Measurements from ENCODE around the gene KLRF2.
"Not testable (repeated sequence)": the region's sequence is repeated elsewhere in the genome, so short reads cannot be mapped to it uniquely, and the experiment has no call there.

Gene KLRF2

GRCh38 chr12:9868951-9869306, 12.4 kb upstream of the KLRF2 start:
- DNase-seq (ENCODE audit: low read depth): no peak
- H3K4me3 ChIP-seq (ENCODE audit: control insufficient read depth, low read depth, low read length): peak overlapping the region; percentile 47
- no peak for TF ChIP-seq CTCF (IDR thresholded peaks at IDR 0.05; ENCODE audit: control insufficient read depth, insufficient read depth, low read depth, low read length, missing control alignments)

GRCh38 chr12:9869307-9870161, 11.8 kb upstream of the KLRF2 start, which contains the start of gene CLEC2B:
Gene CLEC2B, minus strand, starts transcription at chr12:9869354.
- TF ChIP-seq CTCF (IDR thresholded peaks at IDR 0.05; ENCODE audit: control insufficient read depth, insufficient read depth, low read depth, low read length, missing control alignments): no peak
- DNase-seq (ENCODE audit: low read depth): peak; percentile 69
- H3K4me3 ChIP-seq (ENCODE audit: control insufficient read depth, low read depth, low read length): peak within 1 kb of the TSS; percentile 47

GRCh38 chr12:9870286-9870866, 10.9 kb upstream of the KLRF2 start:
- H3K4me3 ChIP-seq (ENCODE audit: control insufficient read depth, low read depth, low read length): no peak overlapping the region; the same call in 1 of the 2 replicates
- TF ChIP-seq CTCF (IDR thresholded peaks at IDR 0.05; ENCODE audit: control insufficient read depth, insufficient read depth, low read depth, low read length, missing control alignments): no peak
- no peak for DNase-seq (ENCODE audit: low read depth)

GRCh38 chr12:9872162-9872561, 9.1 kb upstream of the KLRF2 start:
- no peak for TF ChIP-seq CTCF (IDR thresholded peaks at IDR 0.05; ENCODE audit: control insufficient read depth, insufficient read depth, low read depth, low read length, missing control alignments)
- H3K4me3 ChIP-seq (ENCODE audit: control insufficient read depth, low read depth, low read length): no peak overlapping the region
- DNase-seq (ENCODE audit: low read depth): no peak

- no peak for TF ChIP-seq CTCF (IDR thresholded peaks at IDR 0.05; ENCODE audit: control insufficient read depth, insufficient read depth, low read depth, low read length, missing control alignments)
- no peak overlapping the region for H3K4me3 ChIP-seq (ENCODE audit: control insufficient read depth, low read depth, low read length)
- DNase-seq (ENCODE audit: low read depth): no peak
Measured at GRCh38 chr12:9872742-9873141, 8.5 kb upstream of the KLRF2 start.

GRCh38 chr12:9876120-9876519, 5.2 kb upstream of the KLRF2 start:
- not testable (repeated sequence) for DNase-seq (ENCODE audit: low read depth)

GRCh38 chr12:9880532-9881078, 684 bp upstream of the KLRF2 start:
- TF ChIP-seq CTCF (IDR thresholded peaks at IDR 0.05; ENCODE audit: control insufficient read depth, insufficient read depth, low read depth, low read length, missing control alignments): no peak
- DNase-seq (ENCODE audit: low read depth): no peak
- no peak overlapping the region for H3K4me3 ChIP-seq (ENCODE audit: control insufficient read depth, low read depth, low read length)

More at GRCh38 chr12:9876120-9876519, 5.2 kb upstream of the KLRF2 start:
- H3K4me3 ChIP-seq (ENCODE audit: control insufficient read depth, low read depth, low read length): not testable (repeated sequence)
